ENCODE measurements around the gene STOM. TPM values are rescaled to one million over a fixed set of nuclear protein-coding genes. Genes with fewer than 3 reads are reported as not detected.

The STOM gene
- total and polyA plus RNA-seq, 2 of the 8 experiments (the other 6 are each of a cell fraction or from before 2014, with no cell fraction given): 25.2 to 60.4 TPM

DNA sequence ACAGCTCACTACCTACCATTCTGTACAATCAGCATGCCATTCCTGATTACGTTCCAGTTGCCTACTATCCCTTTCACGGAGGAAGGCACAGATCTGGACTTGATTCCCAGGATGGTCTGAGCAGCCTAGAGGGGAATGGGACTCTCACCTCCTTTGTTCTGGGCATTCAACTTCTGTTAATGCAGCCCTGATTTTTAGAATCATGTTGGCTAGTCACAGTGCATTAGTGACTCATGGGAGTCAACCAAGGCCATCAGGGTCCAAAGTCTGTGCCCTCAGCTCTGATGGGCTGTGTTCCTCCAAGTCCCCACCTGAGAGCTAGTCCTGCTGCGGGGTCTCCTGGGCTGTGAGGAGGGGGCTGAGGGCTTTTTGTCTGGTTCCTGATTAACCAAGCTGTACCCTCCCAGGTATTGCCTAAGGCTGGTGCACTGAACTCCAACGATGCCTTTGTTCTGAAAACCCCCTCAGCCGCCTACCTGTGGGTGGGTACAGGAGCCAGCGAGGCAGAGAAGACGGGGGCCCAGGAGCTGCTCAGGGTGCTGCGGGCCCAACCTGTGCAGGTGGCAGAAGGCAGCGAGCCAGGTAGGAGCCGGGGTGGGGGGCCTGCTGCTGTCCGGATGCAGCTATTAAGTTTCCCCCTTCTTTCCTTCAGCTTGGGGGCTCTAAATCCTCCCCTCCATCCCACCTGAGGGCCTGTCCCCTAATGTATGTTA is 43.0 kb downstream of the STOM start:
- Histone ChIP-seq H3K9me3 (ENCODE audit: insufficient read depth in 2 of 2, low read depth in 1 of 2, low read length in 1 of 2) (no peaks in the 10 kb centered on the region), H3K27me3 (replicated peaks in 1 of 4; ENCODE audit: control insufficient read depth in 3 of 4, extremely low read depth in 1 of 4, insufficient read depth in 3 of 4, low read length in 3 of 4) (no peaks in the 10 kb centered on the region), H3K4me1 (replicated peaks in 1 of 4; ENCODE audit: control insufficient read depth in 3 of 4, insufficient read depth in 4 of 4, low read length in 3 of 4) (no peaks in the 10 kb centered on the region), H2AFZ (ENCODE audit: low read length) (no peak overlapping the region), H3K23me2 (ENCODE audit: low read depth, low read length) (no peaks in the 10 kb centered on the region), H3K4me2 (ENCODE audit: insufficient read depth in 1 of 2, low read depth in 2 of 2, low read length in 2 of 2) (no peak overlapping the region), H3K9ac (replicated peaks in 1 of 4; ENCODE audit: extremely low read depth in 1 of 4, low read depth in 3 of 4, low read length in 3 of 4) (no peak overlapping the region), H3K27ac (ENCODE audit: low read depth, low read length) (no peak overlapping the region), H3K14ac (ENCODE audit: insufficient read length) (no peak overlapping the region), H3K23ac (ENCODE audit: insufficient read length) (no peak overlapping the region), H2BK12ac (ENCODE audit: low read depth, low read length) (no peak overlapping the region; the same call in 1 of the 2 replicates), H2BK5ac (ENCODE audit: low read depth, low read length) (no peak overlapping the region), H3K36me3 (ENCODE audit: control insufficient read depth in 2 of 4, insufficient read depth in 4 of 4, low read length in 3 of 4) (peaks cover 0 to 8% (median 3%) of the 10 kb centered on the region in 4 experiments; a peak in 5 of 8 replicates), H3K79me2 (ENCODE audit: control insufficient read depth in 1 of 2, insufficient read depth in 2 of 2, low read length in 2 of 2) (no peaks in the 10 kb centered on the region), H3K79me1 (ENCODE audit: low read depth, low read length) (no peaks in the 10 kb centered on the region), H2BK20ac (ENCODE audit: low read length) (no peak overlapping the region), H3K4ac (replicated peaks; ENCODE audit: insufficient read length, low read depth, low read length) (no peak overlapping the region), H4K5ac (ENCODE audit: insufficient read length, low read depth, low read length) (no peak overlapping the region), H2BK15ac (ENCODE audit: low read length) (no peak overlapping the region), H2BK120ac (replicated peaks; ENCODE audit: low read depth, low read length) (no peak overlapping the region), H3K4me3 (ENCODE audit: extremely low read depth in 1 of 4, insufficient read depth in 2 of 4, low read depth in 3 of 4, low read length in 4 of 4) (no peak overlapping the region), H2AK5ac (ENCODE audit: low read depth, low read length) (no peak overlapping the region), H4K8ac (ENCODE audit: extremely low read depth, insufficient read depth, low read length) (no peak overlapping the region), H4K91ac (replicated peaks; ENCODE audit: insufficient read length, low read length) (no peak overlapping the region), H4K20me1 (replicated peaks in 1 of 2; ENCODE audit: control insufficient read depth in 1 of 2, insufficient read depth in 2 of 2, low read length in 2 of 2) (peaks cover 0 to 3% of the 10 kb centered on the region in 2 experiments), H3K56ac (replicated peaks; ENCODE audit: insufficient read length, low read depth, low read length) (no peak overlapping the region), H3K18ac (ENCODE audit: extremely low read depth, low read length) (no peak overlapping the region)
- FAIRE-seq (no peak), DNase-seq (ENCODE audit: low read depth in 1 of 2, low spot score in 2 of 2) (no peak)
- WGBS, 2 experiments (ENCODE audit: extremely low coverage in 1 of 2, insufficient coverage in 1 of 2, insufficient read length in 1 of 2, insufficient replicate concordance in 2 of 2, low coverage in 1 of 2, low lambda C conversion rate in 2 of 2, missing lambda C conversion rate in 1 of 2): 83% methylated on average over 11 of the region's 11 CpGs; no CpG with 5 or more reads in 1 of the 2 experiments
- CTCF ChIA-PET (ENCODE audit: partially characterized antibody): interaction anchor here (1.0 to 2.5 kb wide), 8 partner anchors 9 to 114 kb away, joined by 3 to 8 read pairs (median 5); no protein-coding TSS in a partner anchor
- POLR2A ChIA-PET (ENCODE audit: partially characterized antibody): no interaction called here
- TF ChIP-seq MAFK (IDR thresholded peaks at IDR 0.05; ENCODE audit: low read depth, low read length): no peak
- TF ChIP-seq PHF8 (conservative IDR thresholded peaks at IDR 0.05; ENCODE audit: low read depth, low read length): no peak
- TF ChIP-seq JUN (IDR thresholded peaks at IDR 0.05; ENCODE audit: low read depth, low read length): no peak
- TF ChIP-seq SUZ12 (IDR thresholded peaks at IDR 0.05; ENCODE audit: low read length): no peak
- no peak for TF ChIP-seq SP1 (IDR thresholded peaks at IDR 0.05; ENCODE audit: low read depth, low read length)
- TF ChIP-seq, protein P1, sequence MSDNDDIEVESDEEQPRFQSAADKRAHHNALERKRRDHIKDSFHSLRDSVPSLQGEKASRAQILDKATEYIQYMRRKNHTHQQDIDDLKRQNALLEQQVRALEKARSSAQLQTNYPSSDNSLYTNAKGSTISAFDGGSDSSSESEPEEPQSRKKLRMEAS (IDR thresholded peaks at IDR 0.05): no peak
- no peak for TF ChIP-seq KDM5A (IDR thresholded peaks at IDR 0.05; ENCODE audit: low read length)
- no peak for TF ChIP-seq KDM1A (IDR thresholded peaks at IDR 0.05; ENCODE audit: borderline replicate concordance, low read length)
- no peak for TF ChIP-seq RFX5 (IDR thresholded peaks at IDR 0.05; ENCODE audit: borderline replicate concordance, low read depth, low read length)
- no peak for TF ChIP-seq YY1 (IDR thresholded peaks at IDR 0.05; ENCODE audit: low read depth, low read length)
- TF ChIP-seq EP300 (IDR thresholded peaks at IDR 0.05; ENCODE audit: borderline replicate concordance in 1 of 2, low read depth in 2 of 2, low read length in 2 of 2): no peak
- TF ChIP-seq CBX8 (IDR thresholded peaks at IDR 0.05; ENCODE audit: borderline replicate concordance, low read depth, low read length): no peak
- TF ChIP-seq NANOG (IDR thresholded peaks at IDR 0.05; ENCODE audit: insufficient read depth, low read depth, low read length, poor library complexity, severe bottlenecking): no peak
